PFSK-1 (cell line): ENCODE results near the gene TNFRSF19.

ENCODE experiments used
- FOXP2 ChIP-seq: optimal IDR thresholded peaks from 2 replicates; pipeline ENCODE3; 2011; ENCODE audit warnings: borderline replicate concordance, control low read depth, inconsistent platforms; ENCODE audit not compliant: insufficient read depth; ENCODE audit errors: extremely low read length, extremely low read depth
- POLR2AphosphoS5 ChIP-seq: IDR thresholded peaks from 2 replicates; pipeline ENCODE4 v1.6.1; 2012; ENCODE audit warnings: low read depth, mild to moderate bottlenecking, control low read depth, low read length, moderate library complexity
- SIN3A ChIP-seq: IDR thresholded peaks from 2 replicates; pipeline ENCODE4 v1.6.1; 2012; ENCODE audit warnings: mild to moderate bottlenecking, low read length, moderate library complexity, borderline replicate concordance; ENCODE audit not compliant: insufficient read depth
- TAF1 ChIP-seq: IDR thresholded peaks from 2 replicates; pipeline ENCODE4 v1.6.1; 2012; ENCODE audit warnings: low read length, control low read depth, borderline replicate concordance; ENCODE audit not compliant: insufficient read depth
- TF ChIP-seq, protein P1 (sequence below), 2 experiments: IDR thresholded peaks; 2 replicates each; pipeline versions ENCODE4 v1.6.1 to v1.8.0; 2011 to 2012; ENCODE audit warnings: low read depth in 2 of 2, low read length in 2 of 2, control low read depth in 1 of 2, inconsistent platforms in 1 of 2, mild to moderate bottlenecking in 1 of 2, moderate library complexity in 1 of 2; ENCODE audit not compliant: insufficient read depth in 1 of 2

The TNFRSF19 gene

GRCh38 chr13:23718996-23719395 is 148.8 kb downstream of the TNFRSF19 start:
- TF ChIP-seq TAF1, result no peak
- TF ChIP-seq POLR2AphosphoS5, result no peak
- TF ChIP-seq FOXP2, result no peak
- TF ChIP-seq, protein P1, sequence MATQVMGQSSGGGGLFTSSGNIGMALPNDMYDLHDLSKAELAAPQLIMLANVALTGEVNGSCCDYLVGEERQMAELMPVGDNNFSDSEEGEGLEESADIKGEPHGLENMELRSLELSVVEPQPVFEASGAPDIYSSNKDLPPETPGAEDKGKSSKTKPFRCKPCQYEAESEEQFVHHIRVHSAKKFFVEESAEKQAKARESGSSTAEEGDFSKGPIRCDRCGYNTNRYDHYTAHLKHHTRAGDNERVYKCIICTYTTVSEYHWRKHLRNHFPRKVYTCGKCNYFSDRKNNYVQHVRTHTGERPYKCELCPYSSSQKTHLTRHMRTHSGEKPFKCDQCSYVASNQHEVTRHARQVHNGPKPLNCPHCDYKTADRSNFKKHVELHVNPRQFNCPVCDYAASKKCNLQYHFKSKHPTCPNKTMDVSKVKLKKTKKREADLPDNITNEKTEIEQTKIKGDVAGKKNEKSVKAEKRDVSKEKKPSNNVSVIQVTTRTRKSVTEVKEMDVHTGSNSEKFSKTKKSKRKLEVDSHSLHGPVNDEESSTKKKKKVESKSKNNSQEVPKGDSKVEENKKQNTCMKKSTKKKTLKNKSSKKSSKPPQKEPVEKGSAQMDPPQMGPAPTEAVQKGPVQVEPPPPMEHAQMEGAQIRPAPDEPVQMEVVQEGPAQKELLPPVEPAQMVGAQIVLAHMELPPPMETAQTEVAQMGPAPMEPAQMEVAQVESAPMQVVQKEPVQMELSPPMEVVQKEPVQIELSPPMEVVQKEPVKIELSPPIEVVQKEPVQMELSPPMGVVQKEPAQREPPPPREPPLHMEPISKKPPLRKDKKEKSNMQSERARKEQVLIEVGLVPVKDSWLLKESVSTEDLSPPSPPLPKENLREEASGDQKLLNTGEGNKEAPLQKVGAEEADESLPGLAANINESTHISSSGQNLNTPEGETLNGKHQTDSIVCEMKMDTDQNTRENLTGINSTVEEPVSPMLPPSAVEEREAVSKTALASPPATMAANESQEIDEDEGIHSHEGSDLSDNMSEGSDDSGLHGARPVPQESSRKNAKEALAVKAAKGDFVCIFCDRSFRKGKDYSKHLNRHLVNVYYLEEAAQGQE (IDR thresholded peaks at IDR 0.05; ENCODE audit: insufficient read depth in 1 of 2, low read depth in 2 of 2, low read length in 2 of 2), result no peak
- no peak for TF ChIP-seq SIN3A

- TF ChIP-seq, protein P1 (IDR thresholded peaks at IDR 0.05; ENCODE audit: insufficient read depth in 1 of 2, low read depth in 2 of 2, low read length in 2 of 2), result no peak
- TF ChIP-seq FOXP2 (no peak), SIN3A (no peak), TAF1 (no peak), POLR2AphosphoS5 (no peak)
Observed at GRCh38 chr13:23722726-23723453, 152.7 kb downstream of the TNFRSF19 start.

DNA sequence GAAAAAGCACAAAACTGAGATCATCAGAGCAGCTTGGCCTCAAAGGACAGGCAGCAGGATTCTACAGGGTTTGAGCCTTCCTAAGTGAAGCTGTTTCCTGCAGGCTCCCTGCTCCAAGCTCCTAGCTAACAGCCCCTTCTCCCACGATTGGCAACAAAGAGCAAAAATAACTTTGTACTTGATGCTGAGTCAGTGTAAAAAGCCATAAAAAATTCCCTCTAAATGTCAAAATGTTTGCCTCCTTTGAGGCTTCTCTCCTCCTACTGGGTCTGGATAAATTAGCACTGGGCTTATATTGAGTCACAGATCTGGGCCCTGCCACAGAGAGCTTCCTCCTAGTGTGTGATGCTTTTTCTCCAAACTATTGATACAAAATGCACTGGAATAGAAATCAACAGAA is 153.3 kb downstream of the TNFRSF19 start:
- TF ChIP-seq TAF1 (no peak), FOXP2 (no peak), POLR2AphosphoS5 (no peak), SIN3A (no peak)
- TF ChIP-seq, protein P1 (IDR thresholded peaks at IDR 0.05; ENCODE audit: insufficient read depth in 1 of 2, low read depth in 2 of 2, low read length in 2 of 2), result no peak

- TF ChIP-seq FOXP2 (no peak), TAF1 (no peak), POLR2AphosphoS5 (no peak), SIN3A (no peak)
- TF ChIP-seq, protein P1 (IDR thresholded peaks at IDR 0.05; ENCODE audit: insufficient read depth in 1 of 2, low read depth in 2 of 2, low read length in 2 of 2), result no peak
Observed at GRCh38 chr13:23724196-23724970, 154.2 kb downstream of the TNFRSF19 start.
